ENCODE measurements around the gene POLD3. TPM values are rescaled to one million over a fixed set of nuclear protein-coding genes. Genes with fewer than 3 reads are reported as not detected.
A peak's percentile ranks its signal among the peaks of the same experiment; 100 is the strongest.

Gene POLD3
- total RNA-seq, 1 donor from 2014 or later, result 13.5 TPM

- no peak for DNase-seq (ENCODE audit: extremely low spot score in 2 of 2)
- Histone ChIP-seq H3K36me3 (no peaks in the 10 kb centered on the region), H3K4me1 (no peaks in the 10 kb centered on the region), H3K27me3 (no peaks in the 10 kb centered on the region), H3K9me3 (no peaks in the 10 kb centered on the region), H3K27ac (no peak overlapping the region), H3K4me3 (no peak overlapping the region)
- no peak for TF ChIP-seq POLR2AphosphoS5 (IDR thresholded peaks at IDR 0.05; ENCODE audit: insufficient read depth in 1 of 2, low read depth in 1 of 2)
- TF ChIP-seq, protein P1, sequence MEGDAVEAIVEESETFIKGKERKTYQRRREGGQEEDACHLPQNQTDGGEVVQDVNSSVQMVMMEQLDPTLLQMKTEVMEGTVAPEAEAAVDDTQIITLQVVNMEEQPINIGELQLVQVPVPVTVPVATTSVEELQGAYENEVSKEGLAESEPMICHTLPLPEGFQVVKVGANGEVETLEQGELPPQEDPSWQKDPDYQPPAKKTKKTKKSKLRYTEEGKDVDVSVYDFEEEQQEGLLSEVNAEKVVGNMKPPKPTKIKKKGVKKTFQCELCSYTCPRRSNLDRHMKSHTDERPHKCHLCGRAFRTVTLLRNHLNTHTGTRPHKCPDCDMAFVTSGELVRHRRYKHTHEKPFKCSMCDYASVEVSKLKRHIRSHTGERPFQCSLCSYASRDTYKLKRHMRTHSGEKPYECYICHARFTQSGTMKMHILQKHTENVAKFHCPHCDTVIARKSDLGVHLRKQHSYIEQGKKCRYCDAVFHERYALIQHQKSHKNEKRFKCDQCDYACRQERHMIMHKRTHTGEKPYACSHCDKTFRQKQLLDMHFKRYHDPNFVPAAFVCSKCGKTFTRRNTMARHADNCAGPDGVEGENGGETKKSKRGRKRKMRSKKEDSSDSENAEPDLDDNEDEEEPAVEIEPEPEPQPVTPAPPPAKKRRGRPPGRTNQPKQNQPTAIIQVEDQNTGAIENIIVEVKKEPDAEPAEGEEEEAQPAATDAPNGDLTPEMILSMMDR (IDR thresholded peaks at IDR 0.05), result no peak
- TF ChIP-seq POLR2A (IDR thresholded peaks at IDR 0.05), result no peak
- intact Hi-C loops (cut with DNase I), result no loop called here
Measured at GRCh38 chr11:74568028-74568427, 24.4 kb upstream of the POLD3 start.

DNA sequence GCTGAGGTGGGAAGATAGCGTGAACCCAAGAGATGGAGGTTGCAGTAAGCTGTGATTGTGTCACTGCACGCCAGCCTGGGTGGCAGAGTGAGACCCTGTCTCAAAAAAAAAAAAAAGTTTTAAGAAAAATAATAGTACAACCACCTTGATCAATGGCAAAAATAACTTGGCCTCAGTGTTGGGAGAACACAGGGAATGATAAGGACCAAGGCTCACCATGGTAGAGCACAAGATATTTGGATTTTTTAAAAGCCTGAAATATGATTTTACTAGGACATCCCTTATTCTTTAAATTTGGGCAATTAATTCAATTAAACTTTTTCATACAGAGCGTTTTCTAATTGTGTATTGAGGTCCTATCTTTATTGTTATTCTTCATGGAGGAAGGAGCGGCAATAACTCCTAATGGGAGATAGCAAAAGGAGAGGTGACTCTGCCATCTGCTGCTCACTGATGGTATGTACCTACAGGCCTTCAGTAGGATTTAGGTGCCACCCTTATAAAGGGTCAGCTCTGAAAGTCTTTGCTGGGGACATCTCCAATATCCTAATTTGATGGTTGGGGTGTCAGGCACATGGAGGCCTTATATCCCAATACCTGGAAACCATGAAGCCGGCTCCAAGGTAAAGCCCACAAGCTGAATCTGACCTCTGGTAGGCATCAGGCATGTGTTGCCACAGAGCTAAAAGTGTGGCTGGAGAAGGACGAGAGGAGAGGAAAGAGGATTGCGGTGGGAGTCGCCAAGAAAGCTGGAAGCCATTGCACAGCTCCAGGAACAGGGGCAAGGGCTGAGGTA is 21.9 kb upstream of the POLD3 start:
- Histone ChIP-seq H3K27ac (no peak overlapping the region), H3K9me3 (no peaks in the 10 kb centered on the region), H3K4me3 (no peak overlapping the region), H3K36me3 (no peaks in the 10 kb centered on the region), H3K4me1 (no peaks in the 10 kb centered on the region), H3K27me3 (no peaks in the 10 kb centered on the region)
- no peak for DNase-seq (ENCODE audit: extremely low spot score in 2 of 2)
- TF ChIP-seq POLR2AphosphoS5 (IDR thresholded peaks at IDR 0.05; ENCODE audit: insufficient read depth in 1 of 2, low read depth in 1 of 2), result no peak
- TF ChIP-seq, protein P1 (IDR thresholded peaks at IDR 0.05), result peak; percentile 61 to 72 (median 71)
- intact Hi-C loops (cut with DNase I), result loop anchor here (5.0 to 10.0 kb wide), 2 partner anchors 118 to 316 kb away; no protein-coding TSS in a partner anchor

DNA sequence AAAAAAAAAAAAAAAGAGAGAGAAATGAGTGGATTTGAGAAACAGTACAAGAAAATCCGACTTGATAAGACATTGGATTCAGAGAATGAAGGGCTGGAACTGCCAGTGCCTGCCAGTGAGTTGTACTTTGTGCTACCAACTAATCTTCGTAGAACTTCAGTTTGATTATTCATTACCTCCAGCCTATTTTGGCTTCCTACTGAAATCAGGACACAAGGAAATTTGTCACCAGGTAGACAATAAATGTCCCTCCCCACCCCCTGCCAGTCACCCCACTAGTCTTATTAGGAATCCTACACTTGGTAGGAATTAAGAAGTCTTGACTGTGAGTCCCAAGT is 21.4 kb upstream of the POLD3 start:
- DNase-seq (ENCODE audit: extremely low spot score in 2 of 2), result no peak
- intact Hi-C loops (cut with DNase I), result loop anchor here (5.0 to 10.0 kb wide), 2 partner anchors 119 to 316 kb away; no protein-coding TSS in a partner anchor
- Histone ChIP-seq H3K36me3 (no peaks in the 10 kb centered on the region), H3K9me3 (no peaks in the 10 kb centered on the region), H3K4me1 (no peaks in the 10 kb centered on the region), H3K27me3 (no peaks in the 10 kb centered on the region), H3K27ac (no peak overlapping the region), H3K4me3 (no peak overlapping the region)
- TF ChIP-seq POLR2A (IDR thresholded peaks at IDR 0.05) (no peak), POLR2AphosphoS5 (IDR thresholded peaks at IDR 0.05; ENCODE audit: insufficient read depth in 1 of 2, low read depth in 1 of 2) (no peak)
- TF ChIP-seq, protein P1 (IDR thresholded peaks at IDR 0.05), result no peak

- H3K9me3 ChIP-seq, result no peaks in the 10 kb centered on the region
- no peaks in the 10 kb centered on the region for H3K27me3 ChIP-seq
- TF ChIP-seq POLR2A (IDR thresholded peaks at IDR 0.05) (no peak), POLR2AphosphoS5 (IDR thresholded peaks at IDR 0.05; ENCODE audit: insufficient read depth in 1 of 2, low read depth in 1 of 2) (no peak)
- TF ChIP-seq, protein P1 (IDR thresholded peaks at IDR 0.05), result no peak
- no peaks in the 10 kb centered on the region for H3K4me1 ChIP-seq
- H3K27ac ChIP-seq, result no peak overlapping the region
- no peaks in the 10 kb centered on the region for H3K36me3 ChIP-seq
- H3K4me3 ChIP-seq, result no peak overlapping the region
- DNase-seq (ENCODE audit: extremely low spot score in 2 of 2), result no peak
- intact Hi-C loops (cut with DNase I), result loop anchor here (5.0 to 10.0 kb wide), 2 partner anchors 120 to 318 kb away; no protein-coding TSS in a partner anchor
Measured at GRCh38 chr11:74572349-74572748, 20.0 kb upstream of the POLD3 start.

DNA sequence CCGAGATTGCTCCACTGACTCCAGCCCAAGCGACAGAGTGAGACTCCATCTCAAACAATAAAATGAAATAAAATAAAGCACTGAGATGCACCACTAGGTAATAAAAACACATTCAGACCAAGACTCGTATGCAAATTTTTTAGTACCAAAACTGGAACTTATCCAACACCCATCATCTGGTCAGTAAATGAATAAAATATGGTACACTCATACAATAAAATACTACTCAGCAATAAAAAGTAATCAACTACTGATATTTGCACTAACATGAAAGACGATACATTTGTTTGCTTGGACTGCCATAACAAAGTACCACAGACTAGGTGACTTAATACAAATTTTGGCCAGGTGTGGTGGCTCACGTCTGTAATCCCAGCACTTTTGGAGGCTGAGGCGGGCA is 17.8 kb upstream of the POLD3 start:
- TF ChIP-seq, protein P1 (IDR thresholded peaks at IDR 0.05), result no peak
- TF ChIP-seq POLR2AphosphoS5 (IDR thresholded peaks at IDR 0.05; ENCODE audit: insufficient read depth in 1 of 2, low read depth in 1 of 2) (no peak), POLR2A (IDR thresholded peaks at IDR 0.05) (no peak)
- Histone ChIP-seq H3K27me3 (no peaks in the 10 kb centered on the region), H3K9me3 (no peaks in the 10 kb centered on the region), H3K36me3 (no peaks in the 10 kb centered on the region), H3K4me3 (no peak overlapping the region), H3K27ac (no peak overlapping the region), H3K4me1 (no peaks in the 10 kb centered on the region)
- intact Hi-C loops (cut with DNase I), result loop anchor here (5.0 to 10.0 kb wide), 2 partner anchors 122 to 320 kb away; no protein-coding TSS in a partner anchor
- no peak for DNase-seq (ENCODE audit: extremely low spot score in 2 of 2)
